ENCODE data around the gene NEDD8.

Gene NEDD8

DNA sequence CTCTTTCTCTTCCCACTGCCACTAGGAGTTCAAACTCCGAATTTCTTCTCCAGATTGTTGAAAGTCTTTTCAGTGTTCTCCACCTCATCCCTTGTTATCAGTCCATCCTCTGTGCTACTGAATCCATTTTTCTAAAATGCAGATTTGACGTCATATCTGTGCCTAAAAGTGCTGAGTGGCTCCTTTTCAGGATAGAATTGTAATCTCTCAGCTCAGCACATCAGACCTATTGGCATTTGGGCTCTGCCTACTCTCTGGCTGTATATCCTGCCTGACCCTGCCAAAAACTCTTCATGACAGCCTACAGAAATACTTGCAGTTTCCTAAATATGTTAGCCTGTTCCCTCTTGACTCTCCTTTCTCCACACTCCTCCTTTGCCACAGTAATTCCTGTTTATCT lies 40.3 kb upstream of the NEDD8 start:
- H3K27ac ChIP-seq, result no peak overlapping the region
- H3K36me3 ChIP-seq (ENCODE audit: control insufficient read depth, insufficient read depth, low read length), result no peaks in the 10 kb centered on the region
- no peaks in the 10 kb centered on the region for H3K27me3 ChIP-seq (ENCODE audit: control insufficient read depth, insufficient read depth, low read length)
- H3K4me3 ChIP-seq (ENCODE audit: low read depth, low read length), result no peak overlapping the region
- no peaks in the 10 kb centered on the region for H3K9me3 ChIP-seq (ENCODE audit: control insufficient read depth, low read length)
- TF ChIP-seq, protein P1, sequence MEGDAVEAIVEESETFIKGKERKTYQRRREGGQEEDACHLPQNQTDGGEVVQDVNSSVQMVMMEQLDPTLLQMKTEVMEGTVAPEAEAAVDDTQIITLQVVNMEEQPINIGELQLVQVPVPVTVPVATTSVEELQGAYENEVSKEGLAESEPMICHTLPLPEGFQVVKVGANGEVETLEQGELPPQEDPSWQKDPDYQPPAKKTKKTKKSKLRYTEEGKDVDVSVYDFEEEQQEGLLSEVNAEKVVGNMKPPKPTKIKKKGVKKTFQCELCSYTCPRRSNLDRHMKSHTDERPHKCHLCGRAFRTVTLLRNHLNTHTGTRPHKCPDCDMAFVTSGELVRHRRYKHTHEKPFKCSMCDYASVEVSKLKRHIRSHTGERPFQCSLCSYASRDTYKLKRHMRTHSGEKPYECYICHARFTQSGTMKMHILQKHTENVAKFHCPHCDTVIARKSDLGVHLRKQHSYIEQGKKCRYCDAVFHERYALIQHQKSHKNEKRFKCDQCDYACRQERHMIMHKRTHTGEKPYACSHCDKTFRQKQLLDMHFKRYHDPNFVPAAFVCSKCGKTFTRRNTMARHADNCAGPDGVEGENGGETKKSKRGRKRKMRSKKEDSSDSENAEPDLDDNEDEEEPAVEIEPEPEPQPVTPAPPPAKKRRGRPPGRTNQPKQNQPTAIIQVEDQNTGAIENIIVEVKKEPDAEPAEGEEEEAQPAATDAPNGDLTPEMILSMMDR (IDR thresholded peaks at IDR 0.05), result no peak
- peaks cover 8% of the 10 kb centered on the region for H3K79me2 ChIP-seq
- H3K4me1 ChIP-seq, result peaks cover 11% of the 10 kb centered on the region
- H3K9ac ChIP-seq, result no peak overlapping the region
- H2AFZ ChIP-seq, result peak overlapping the region; percentile 98
- H3K4me2 ChIP-seq (ENCODE audit: low read length), result no peak overlapping the region

DNA sequence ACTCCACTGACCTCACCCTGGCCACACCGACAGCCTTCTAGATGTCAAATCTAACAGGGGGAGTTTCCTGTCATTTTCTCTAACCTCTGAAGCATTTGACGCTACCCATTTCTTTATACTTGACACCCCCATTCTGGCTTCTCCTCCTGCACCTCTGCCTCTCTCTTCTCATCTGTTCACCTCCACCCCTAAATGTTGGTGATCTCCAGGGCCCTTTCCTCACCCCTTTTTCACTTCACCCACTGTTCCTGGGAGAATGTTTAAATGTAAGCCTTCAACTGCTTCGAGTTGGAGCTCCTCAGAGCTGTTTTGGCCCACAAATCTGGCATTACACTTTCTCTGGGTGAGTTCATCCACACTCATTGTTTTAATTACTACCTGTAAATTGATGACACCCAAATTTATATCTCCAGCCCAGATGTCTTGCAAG lies 39.7 kb upstream of the NEDD8 start:
- no peak overlapping the region for H3K9ac ChIP-seq
- TF ChIP-seq, protein P1 (IDR thresholded peaks at IDR 0.05), result no peak

DNA sequence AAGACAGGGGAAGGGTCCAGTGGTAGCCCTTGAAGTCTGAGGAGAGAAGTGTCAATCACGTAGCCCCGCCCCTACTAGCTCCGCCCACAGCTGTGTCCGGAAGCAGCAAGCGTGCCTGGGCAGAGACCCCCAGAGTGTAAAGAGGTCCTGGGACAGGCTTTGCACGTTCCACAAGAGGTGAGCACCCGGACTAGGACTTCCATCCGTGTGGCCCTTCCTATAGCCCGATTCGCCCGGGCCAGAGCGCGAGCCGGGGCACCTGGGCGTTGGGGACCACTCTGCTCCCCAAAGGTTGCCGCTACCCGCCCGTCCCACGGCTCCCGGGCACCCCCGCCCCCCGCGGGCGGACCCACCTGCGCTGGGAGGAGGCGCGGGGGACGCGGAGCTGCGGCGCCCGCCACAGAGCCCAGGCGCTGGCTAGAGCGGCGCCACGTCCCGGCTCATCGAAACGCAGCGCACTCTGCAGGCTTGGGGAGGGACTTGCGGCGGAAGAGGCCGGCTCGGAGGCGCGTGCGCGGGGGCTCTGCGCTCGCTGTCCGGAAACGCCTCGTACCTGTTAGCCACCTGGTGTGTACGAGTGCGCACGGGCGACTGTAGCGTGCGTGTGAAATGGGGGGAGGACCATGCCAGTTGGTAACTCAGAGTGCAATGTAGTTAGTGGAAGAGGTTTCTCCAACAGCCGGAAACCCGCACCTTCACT lies 39.1 kb upstream of the NEDD8 start, which contains the start of gene RABGGTA:
Gene RABGGTA (minus strand): TSS at position 464 of the 700 bp plus-strand sequence. CDS start 482 bp downstream, outside the sequence.
- TF ChIP-seq, protein P1 (IDR thresholded peaks at IDR 0.05), result peak; percentile 83
- H3K4me2 ChIP-seq (ENCODE audit: low read length), result peak within 1 kb of the TSS; percentile 95
- no peaks in the 10 kb centered on the region for H3K9me3 ChIP-seq (ENCODE audit: control insufficient read depth, low read length)
- H3K4me1 ChIP-seq, result peaks cover 11% of the 10 kb centered on the region
- peaks cover 8% of the 10 kb centered on the region for H3K79me2 ChIP-seq
- H3K9ac ChIP-seq, result peak within 1 kb of the TSS; percentile 73
- H3K27me3 ChIP-seq (ENCODE audit: control insufficient read depth, insufficient read depth, low read length), result no peaks in the 10 kb centered on the region
- H2AFZ ChIP-seq, result peak within 1 kb of the TSS; percentile 98
- H3K36me3 ChIP-seq (ENCODE audit: control insufficient read depth, insufficient read depth, low read length), result no peaks in the 10 kb centered on the region
- H3K4me3 ChIP-seq (ENCODE audit: low read depth, low read length), result peak within 1 kb of the TSS; percentile 99
- peak within 1 kb of the TSS; percentile 93 for H3K27ac ChIP-seq

More for the DNA sequence above, 39.7 kb upstream of the NEDD8 start:
- Histone ChIP-seq H3K4me1 (peaks cover 11% of the 10 kb centered on the region), H3K27ac (peak overlapping the region; percentile 93), H3K27me3 (ENCODE audit: control insufficient read depth, insufficient read depth, low read length) (no peaks in the 10 kb centered on the region), H3K9me3 (ENCODE audit: control insufficient read depth, low read length) (no peaks in the 10 kb centered on the region), H3K4me3 (ENCODE audit: low read depth, low read length) (peak overlapping the region; percentile 99), H3K36me3 (ENCODE audit: control insufficient read depth, insufficient read depth, low read length) (no peaks in the 10 kb centered on the region), H2AFZ (peak overlapping the region; percentile 98), H3K4me2 (ENCODE audit: low read length) (peak overlapping the region; percentile 95), H3K79me2 (peaks cover 8% of the 10 kb centered on the region)

DNA sequence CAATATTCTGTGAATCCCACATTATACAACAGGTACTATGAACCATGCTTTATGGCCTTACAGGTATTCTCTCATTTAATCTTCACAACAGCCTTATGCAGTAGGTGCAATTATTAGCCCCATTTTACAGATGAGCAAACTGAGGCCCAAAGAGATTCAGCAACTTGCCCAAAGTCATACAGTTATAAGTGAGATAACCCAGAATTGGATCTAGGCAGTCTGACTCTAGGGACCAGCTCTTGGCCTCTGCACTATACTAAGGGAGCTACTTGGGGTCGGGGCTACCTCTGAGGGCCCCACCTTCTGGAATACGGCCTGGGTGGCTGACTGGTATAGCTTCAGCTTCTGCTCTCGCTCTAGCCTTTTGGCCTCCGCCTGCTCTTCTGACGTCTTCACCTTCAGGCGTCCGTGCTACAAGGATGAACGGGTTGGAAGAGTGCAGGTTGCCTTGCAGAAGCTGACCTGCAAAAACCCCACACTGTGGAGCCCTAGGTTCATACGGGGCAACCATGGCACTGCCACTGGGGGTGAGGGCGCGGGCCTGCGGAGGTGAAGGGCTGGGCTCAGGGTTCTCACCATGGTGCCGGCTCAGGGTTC lies 38.5 kb upstream of the NEDD8 start:
- H3K27me3 ChIP-seq (ENCODE audit: control insufficient read depth, insufficient read depth, low read length), result no peaks in the 10 kb centered on the region
- peak overlapping the region; percentile 73 for H3K9ac ChIP-seq
- H3K9me3 ChIP-seq (ENCODE audit: control insufficient read depth, low read length), result no peaks in the 10 kb centered on the region
- TF ChIP-seq, protein P1 (IDR thresholded peaks at IDR 0.05), result no peak
- peak overlapping the region; percentile 99 for H3K4me3 ChIP-seq (ENCODE audit: low read depth, low read length)
- H3K79me2 ChIP-seq, result peaks cover 7% of the 10 kb centered on the region
- peak overlapping the region; percentile 95 for H3K4me2 ChIP-seq (ENCODE audit: low read length)
- H3K4me1 ChIP-seq, result peaks cover 11% of the 10 kb centered on the region
- peak overlapping the region; percentile 93 for H3K27ac ChIP-seq
- H3K36me3 ChIP-seq (ENCODE audit: control insufficient read depth, insufficient read depth, low read length), result no peaks in the 10 kb centered on the region
- H2AFZ ChIP-seq, result peak overlapping the region; percentile 98
